ENCODE data around the gene TPBGL. TPM values are rescaled to one million over a fixed set of nuclear protein-coding genes. Genes with fewer than 3 reads are reported as not detected.

Gene TPBGL
- total and polyA plus RNA-seq, 2 donors (not counting 3 experiments of a cell fraction or from before 2014, with no cell fraction given), result not detected

GRCh38 chr11:75223954-75224643 is 16.5 kb upstream of the TPBGL start:
- no peak overlapping the region for H3K4me3 ChIP-seq (replicated peaks in 1 of 3; ENCODE audit: insufficient read depth in 1 of 3, low read depth in 1 of 3, low read length in 3 of 3)
- intact Hi-C loops (cut with micrococcal nuclease) (no loop called here), dilution Hi-C loops (cut with MboI; ENCODE audit: extremely low pct_ligation_motif_present, low sequenced_read_pairs) (no loop called here)
- no peaks in the 10 kb centered on the region for H3K9me3 ChIP-seq (replicated peaks; ENCODE audit: control insufficient read depth, insufficient read depth, low read length)
- BruUV-seq (replicated peaks), result no TSS peak
- POLR2A ChIA-PET, result no interaction called here
- peaks cover 2 to 3% of the 10 kb centered on the region in 2 experiments for H3K27me3 ChIP-seq (ENCODE audit: control insufficient read depth in 2 of 2, insufficient read depth in 2 of 2, low read length in 2 of 2)
- H3K27ac ChIP-seq (ENCODE audit: insufficient read depth, low read depth, low read length), result no peak overlapping the region
- H3K4me1 ChIP-seq (ENCODE audit: control insufficient read depth, extremely low read depth, insufficient read depth, low read length), result no peaks in the 10 kb centered on the region
- no peak overlapping the region for H3K9ac ChIP-seq (replicated peaks; ENCODE audit: extremely low read depth, insufficient read depth, low read length)
- no peak overlapping the region for H3K4me2 ChIP-seq (ENCODE audit: insufficient read depth, low read length)
- DNase-seq (ENCODE audit: low read depth, low spot score) (no peak), FAIRE-seq (no peak)
- no peaks in the 10 kb centered on the region for H3K9me1 ChIP-seq (replicated peaks; ENCODE audit: control insufficient read depth, extremely low read depth, insufficient read depth, low read length)
- no peaks in the 10 kb centered on the region for H4K20me1 ChIP-seq (replicated peaks; ENCODE audit: control insufficient read depth, extremely low read depth, insufficient read depth, low read length)
- CTCF ChIA-PET, result interaction anchor here (1.1 to 3.9 kb wide), 8 partner anchors 9 to 201 kb away, joined by 3 to 24 read pairs (median 8); partner anchors contain the start of gene TPBGL
- H2AFZ ChIP-seq (ENCODE audit: low read depth, low read length), result no peak overlapping the region
- TF ChIP-seq FOS (IDR thresholded peaks at IDR 0.05; ENCODE audit: borderline replicate concordance, insufficient read depth, low read length) (no peak), MYC (IDR thresholded peaks at IDR 0.05; ENCODE audit: low read depth, low read length) (no peak), JUN (IDR thresholded peaks at IDR 0.05; ENCODE audit: borderline replicate concordance, insufficient read depth, insufficient read length, low read depth) (no peak)
- no peaks in the 10 kb centered on the region for H3K79me2 ChIP-seq (ENCODE audit: control insufficient read depth, insufficient read depth, low read length)
- no peaks in the 10 kb centered on the region for H3K36me3 ChIP-seq (ENCODE audit: control insufficient read depth in 2 of 2, extremely low read depth in 1 of 2, insufficient read depth in 2 of 2, low read length in 2 of 2)

GRCh38 chr11:75225794-75226193 is 14.8 kb upstream of the TPBGL start:
- ChIA-PET CTCF (interaction anchor here (0.7 to 3.9 kb wide), 7 partner anchors 11 to 82 kb away, joined by 3 to 24 read pairs (median 8); partner anchors contain the start of gene TPBGL), POLR2A (no interaction called here)
- BruUV-seq (replicated peaks), result no TSS peak

More at GRCh38 chr11:75225794-75226193, 14.8 kb upstream of the TPBGL start:
- Histone ChIP-seq H3K79me2 (ENCODE audit: control insufficient read depth, insufficient read depth, low read length) (no peaks in the 10 kb centered on the region), H2AFZ (ENCODE audit: low read depth, low read length) (no peak overlapping the region), H3K4me3 (replicated peaks in 1 of 3; ENCODE audit: insufficient read depth in 1 of 3, low read depth in 1 of 3, low read length in 3 of 3) (no peak overlapping the region), H4K20me1 (replicated peaks; ENCODE audit: control insufficient read depth, extremely low read depth, insufficient read depth, low read length) (no peaks in the 10 kb centered on the region), H3K4me2 (ENCODE audit: insufficient read depth, low read length) (no peak overlapping the region), H3K9me1 (replicated peaks; ENCODE audit: control insufficient read depth, extremely low read depth, insufficient read depth, low read length) (no peaks in the 10 kb centered on the region), H3K36me3 (ENCODE audit: control insufficient read depth in 2 of 2, extremely low read depth in 1 of 2, insufficient read depth in 2 of 2, low read length in 2 of 2) (no peaks in the 10 kb centered on the region), H3K9me3 (replicated peaks; ENCODE audit: control insufficient read depth, insufficient read depth, low read length) (no peaks in the 10 kb centered on the region), H3K27ac (ENCODE audit: insufficient read depth, low read depth, low read length) (no peak overlapping the region), H3K27me3 (ENCODE audit: control insufficient read depth in 2 of 2, insufficient read depth in 2 of 2, low read length in 2 of 2) (peaks cover 1 to 2% of the 10 kb centered on the region in 2 experiments), H3K9ac (replicated peaks; ENCODE audit: extremely low read depth, insufficient read depth, low read length) (no peak overlapping the region), H3K4me1 (ENCODE audit: control insufficient read depth, extremely low read depth, insufficient read depth, low read length) (no peaks in the 10 kb centered on the region)
- intact Hi-C loops (cut with micrococcal nuclease), result no loop called here
- no peak for TF ChIP-seq GATA2 (IDR thresholded peaks at IDR 0.05; ENCODE audit: insufficient read depth, insufficient read length, low read depth, low read length)
- TF ChIP-seq JUN (IDR thresholded peaks at IDR 0.05; ENCODE audit: borderline replicate concordance, insufficient read depth, insufficient read length, low read depth), result no peak
- no peak for TF ChIP-seq POLR2AphosphoS5 (IDR thresholded peaks at IDR 0.05; ENCODE audit: insufficient read depth, low read depth, low read length)
- no peak for TF ChIP-seq MYC (IDR thresholded peaks at IDR 0.05; ENCODE audit: low read depth, low read length)
- no peak for TF ChIP-seq CTCF (IDR thresholded peaks at IDR 0.05; ENCODE audit: extremely low read depth in 1 of 2, insufficient read depth in 1 of 2, low read depth in 1 of 2, low read length in 2 of 2)
- TF ChIP-seq MAX (IDR thresholded peaks at IDR 0.05; ENCODE audit: insufficient read depth, insufficient read length), result no peak
- TF ChIP-seq EZH2 (IDR thresholded peaks at IDR 0.05; ENCODE audit: borderline replicate concordance, low read depth, low read length, severe bottlenecking), result no peak
- no peak for TF ChIP-seq FOS (IDR thresholded peaks at IDR 0.05; ENCODE audit: borderline replicate concordance, insufficient read depth, low read length)
- no peak for TF ChIP-seq POLR2A (IDR thresholded peaks at IDR 0.05; ENCODE audit: low read depth, low read length)
- DNase-seq (ENCODE audit: low read depth, low spot score), result no peak
- no peak for FAIRE-seq
- dilution Hi-C loops (cut with MboI; ENCODE audit: extremely low pct_ligation_motif_present, low sequenced_read_pairs), result no loop called here

All from endothelial cell of umbilical vein (primary cell).